Thyroid gland (tissue), 4 donors: Measurements from ENCODE around the gene ERC1. TPM values are rescaled to one million over a fixed set of nuclear protein-coding genes. Genes with fewer than 3 reads are reported as not detected.

Source experiments
- DNase-seq, 2 donors: peaks; one replicate each; pipeline ENCODE4 v3.0.0-alpha.2; 2019
- H3K27ac ChIP-seq, 3 donors: fragments of 200-600 bp; sonication (generic); 1 replicate in 2 of 3; 2 replicates in 1 of 3; pipeline ENCODE4 v1.5.1; 2016 to 2019; ENCODE audit warnings: mild to moderate bottlenecking in 1 of 3, moderate library complexity in 1 of 3
- H3K27me3 ChIP-seq: fragments of 200-600 bp; sonication (generic); one replicate; pipeline ENCODE4 v1.5.1; 2019
- H3K36me3 ChIP-seq, 2 donors: fragments of 200-600 bp; sonication (generic); one replicate each; pipeline ENCODE4 v1.5.1; 2016 to 2019
- H3K4me1 ChIP-seq, 2 donors: fragments of 200-600 bp; sonication (generic); one replicate each; pipeline ENCODE4 v1.5.1; 2017 to 2019
- H3K4me3 ChIP-seq, 3 donors: fragments of 200-600 bp; sonication (generic); replicated peaks in 1 of 3; 1 replicate in 2 of 3; 2 replicates in 1 of 3; pipeline ENCODE4 v1.5.1; 2016; ENCODE audit warnings: mild to moderate bottlenecking in 1 of 3
- H3K9me3 ChIP-seq: fragments of 200-600 bp; sonication (generic); one replicate; pipeline ENCODE4 v1.5.1; 2017
- CTCF ChIP-seq, 6 experiments: fragments of 200-600 bp in 3 of 6; fragments of 450-650 bp in 3 of 6; sonication (generic) in 3 of 6; IDR thresholded peaks; one replicate each; pipeline ENCODE4 v1.5.1; 2016 to 2019; ENCODE audit warnings: antibody characterized with exemption in 6 of 6, mild to moderate bottlenecking in 2 of 6, inconsistent platforms in 1 of 6, moderate library complexity in 1 of 6
- POLR2A ChIP-seq, 2 donors: fragments of 450-650 bp; IDR thresholded peaks; one replicate each; pipeline ENCODE4 v1.6.1; 2017; ENCODE audit warnings: antibody characterized with exemption in 2 of 2, mild to moderate bottlenecking in 2 of 2, moderate library complexity in 1 of 2
- WGBS, 2 donors: methylation state at CpG; one replicate each; pipeline ENCODE4 v1.1.5; 2017; 5-methylcytosine and 5-hydroxymethylcytosine counted together
- intact Hi-C: fragments of 100-400 bp; cut with DNase I; formaldehyde crosslinking; loops from one replicate; pipeline ENCODE4 v1.15.1; 2023
- total RNA-seq, 4 donors: library from RNA; depleted of rRNA; stranded (reverse); fragments of >200 nt; gene quantifications; one replicate each; pipeline ENCODE4 v1.2.3, GENCODE V29; 2016

The ERC1 gene
- total RNA-seq, 4 donors from 2014 or later, result 39.8 to 84.2 (median 75.8) TPM

GRCh38 chr12:1102791-1103450 is 111.9 kb downstream of the ERC1 start:
- H3K27me3 ChIP-seq, result no peaks in the 10 kb centered on the region
- DNase-seq, result peak in 1 of 2 donors; percentile 17
- intact Hi-C loops, result no loop called here
- 75% methylated on average over 10 of the region's 10 CpGs for WGBS, 2 donors
- no peak overlapping the region for H3K27ac ChIP-seq
- peaks cover 12 to 18% of the 10 kb centered on the region in 2 donors for H3K4me1 ChIP-seq
- no peak overlapping the region for H3K4me3 ChIP-seq
- H3K9me3 ChIP-seq, result no peaks in the 10 kb centered on the region
- H3K36me3 ChIP-seq, result no peaks in the 10 kb centered on the region
- no peak for TF ChIP-seq CTCF (IDR thresholded peaks at IDR 0.05)
- TF ChIP-seq POLR2A (IDR thresholded peaks at IDR 0.05), result no peak

- no peak for DNase-seq
- H3K27me3 ChIP-seq, result no peaks in the 10 kb centered on the region
- no peaks in the 10 kb centered on the region for H3K36me3 ChIP-seq
- intact Hi-C loops, result no loop called here
- H3K27ac ChIP-seq, result peak overlapping the region in 1 of 3 donors; percentile 13
- H3K4me1 ChIP-seq, result peaks cover 12 to 18% of the 10 kb centered on the region in 2 donors
- no peak overlapping the region for H3K4me3 ChIP-seq
- WGBS, 2 donors, result 87 to 93% methylated on average over 3 of the region's 3 CpGs
- TF ChIP-seq CTCF (IDR thresholded peaks at IDR 0.05), result no peak
- no peak for TF ChIP-seq POLR2A (IDR thresholded peaks at IDR 0.05)
- H3K9me3 ChIP-seq, result no peaks in the 10 kb centered on the region
Measured at GRCh38 chr12:1103632-1104031, 112.6 kb downstream of the ERC1 start.

- TF ChIP-seq POLR2A (IDR thresholded peaks at IDR 0.05) (no peak), CTCF (IDR thresholded peaks at IDR 0.05) (peak in 1 of 6 experiments; percentile 8)
- Histone ChIP-seq H3K4me1 (peaks cover 12 to 18% of the 10 kb centered on the region in 2 donors), H3K27ac (peak overlapping the region in 1 of 3 donors; percentile 13), H3K4me3 (no peak overlapping the region), H3K9me3 (no peaks in the 10 kb centered on the region), H3K36me3 (no peaks in the 10 kb centered on the region), H3K27me3 (no peaks in the 10 kb centered on the region)
- 57 to 59% methylated on average over 8 of the region's 8 CpGs for WGBS, 2 donors
- intact Hi-C loops, result no loop called here
- peak in 1 of 2 donors; percentile 12 for DNase-seq
Measured at GRCh38 chr12:1104088-1104800, 113.2 kb downstream of the ERC1 start.

- Histone ChIP-seq H3K4me3 (no peak overlapping the region), H3K27me3 (no peaks in the 10 kb centered on the region), H3K27ac (no peak overlapping the region), H3K4me1 (peaks cover 12 to 17% of the 10 kb centered on the region in 2 donors), H3K9me3 (no peaks in the 10 kb centered on the region), H3K36me3 (peaks cover 3 to 7% of the 10 kb centered on the region in 2 donors)
- intact Hi-C loops, result no loop called here
- TF ChIP-seq CTCF (IDR thresholded peaks at IDR 0.05) (no peak), POLR2A (IDR thresholded peaks at IDR 0.05) (no peak)
- no peak for DNase-seq
Measured at GRCh38 chr12:1107669-1108068, 116.6 kb downstream of the ERC1 start.

GRCh38 chr12:1108276-1108675 is 117.3 kb downstream of the ERC1 start:
- Histone ChIP-seq H3K27me3 (no peaks in the 10 kb centered on the region), H3K4me3 (no peak overlapping the region), H3K9me3 (no peaks in the 10 kb centered on the region), H3K36me3 (peaks cover 3 to 7% of the 10 kb centered on the region in 2 donors), H3K4me1 (peaks cover 7 to 11% of the 10 kb centered on the region in 2 donors), H3K27ac (no peak overlapping the region)
- TF ChIP-seq CTCF (IDR thresholded peaks at IDR 0.05), result peak in 1 of 6 experiments; percentile 10
- no peak for TF ChIP-seq POLR2A (IDR thresholded peaks at IDR 0.05)
- no peak for DNase-seq
- intact Hi-C loops, result no loop called here
- WGBS, 2 donors, result 93 to 100% methylated on average over 1 of the region's 1 CpG
